Stomach (tissue), 9 donors: Measurements from ENCODE around the gene SDSL. TPM values are rescaled to one million over a fixed set of nuclear protein-coding genes. Genes with fewer than 3 reads are reported as not detected.

Experiments
- DNase-seq, 2 donors: peaks; one replicate each; pipeline versions ENCODE4 v3.0.0 to v3.0.0-alpha.2; 2013 to 2019
- H3K27ac ChIP-seq, 5 donors: fragments of 200-600 bp in 4 of 5; sonication (generic) in 4 of 5; one replicate each; pipeline ENCODE4 v1.5.1; 2013 to 2019; ENCODE audit warnings: mild to moderate bottlenecking in 1 of 5, moderate library complexity in 1 of 5
- H3K27me3 ChIP-seq, 3 donors: fragments of 200-600 bp; sonication (generic); one replicate each; pipeline ENCODE4 v1.5.1; 2017 to 2019; ENCODE audit warnings: mixed run types in 1 of 3
- H3K36me3 ChIP-seq, 4 donors: fragments of 200-600 bp; sonication (generic); 1 replicate in 3 of 4; 2 replicates in 1 of 4; pipeline ENCODE4 v1.5.1; 2016 to 2019
- H3K4me1 ChIP-seq, 4 donors: fragments of 200-600 bp; sonication (generic); one replicate each; pipeline ENCODE4 v1.5.1; 2016 to 2019
- H3K4me3 ChIP-seq, 4 donors: fragments of 200-600 bp; sonication (generic) in 3 of 4; one replicate each; pipeline ENCODE4 v1.5.1; 2016 to 2019; ENCODE audit warnings: mild to moderate bottlenecking in 1 of 4
- H3K9me3 ChIP-seq, 4 donors: fragments of 200-600 bp; sonication (generic); one replicate each; pipeline ENCODE4 v1.5.1; 2016 to 2019
- CTCF ChIP-seq, 7 experiments: fragments of 450-650 bp in 4 of 7; fragments of 200-600 bp in 3 of 7; sonication (generic) in 3 of 7; IDR thresholded peaks; one replicate each; pipeline ENCODE4 v1.5.1; 2016 to 2019; ENCODE audit warnings: antibody characterized with exemption in 7 of 7, control low read depth in 2 of 7, mild to moderate bottlenecking in 1 of 7
- EP300 ChIP-seq: sonication (generic); formaldehyde crosslinking; IDR thresholded peaks from one replicate; pipeline ENCODE4 v1.6.1; 2017; ENCODE audit warnings: antibody characterized with exemption
- POLR2A ChIP-seq, 4 donors: fragments of 450-650 bp; IDR thresholded peaks; one replicate each; pipeline ENCODE4 v1.6.1; 2016; ENCODE audit warnings: antibody characterized with exemption in 4 of 4, control low read depth in 2 of 4, mild to moderate bottlenecking in 1 of 4, moderate library complexity in 1 of 4
- POLR2AphosphoS5 ChIP-seq, 3 donors: sonication (generic); formaldehyde crosslinking; IDR thresholded peaks; one replicate each; pipeline ENCODE4 v1.6.1; 2016; ENCODE audit warnings: antibody characterized with exemption in 3 of 3
- WGBS, 5 donors: extraction: QIAGEN DNeasy Blood & Tissue Kit in 3 of 5; methylation state at CpG; one replicate each; pipeline versions ENCODE4 v1.1.5 to v1.1.7; 2013 to 2018; 5-methylcytosine and 5-hydroxymethylcytosine counted together
- intact Hi-C: fragments of 100-400 bp; cut with DNase I; formaldehyde crosslinking; loops from one replicate; pipeline ENCODE4 v1.15.1; 2023; ENCODE audit warnings: low total_unique reads
- polyA plus RNA-seq, 3 donors: library from polyadenylated mRNA; stranded (reverse); fragments of 200-250 nt; gene quantifications; one replicate each; pipeline ENCODE4 v1.2.3, GENCODE V29; 2013
- total RNA-seq, 5 donors: library from RNA; depleted of rRNA; stranded (reverse); fragments of >200 nt; gene quantifications; one replicate each; pipeline versions ENCODE4 v1.1.0 to v1.2.3, GENCODE V29; 2014 to 2016
- donor health status: healthy with polysubstance abuse.
- donor health status: Bipolar disorder and iron deficiency.
- donor health status: healthy.

Gene SDSL
- total and polyA plus RNA-seq, 8 donors: 5.9 to 27.2 (median 15.1) TPM; not detected in 2

GRCh38 chr12:113374823-113375428 lies 47.3 kb upstream of the SDSL start:
- Histone ChIP-seq H3K9me3 (no peaks in the 10 kb centered on the region), H3K4me1 (no peaks in the 10 kb centered on the region), H3K27me3 (no peaks in the 10 kb centered on the region), H3K36me3 (peaks cover 14 to 94% (median 90%) of the 10 kb centered on the region in 4 donors), H3K27ac (no peak overlapping the region), H3K4me3 (no peak overlapping the region)
- WGBS, 5 donors: 72 to 96% (median 91%) methylated on average over 2 to 4 of the region's 4 CpGs
- intact Hi-C loops: no loop called here
- DNase-seq: no peak
- TF ChIP-seq CTCF (IDR thresholded peaks at IDR 0.05) (no peak), EP300 (no peak), POLR2AphosphoS5 (IDR thresholded peaks at IDR 0.05) (no peak), POLR2A (IDR thresholded peaks at IDR 0.05) (no peak)

GRCh38 chr12:113378291-113378690 lies 43.9 kb upstream of the SDSL start:
- 77 to 94% (median 91%) methylated on average over 3 of the region's 3 CpGs for WGBS, 5 donors
- Histone ChIP-seq H3K4me1 (no peaks in the 10 kb centered on the region), H3K27ac (no peak overlapping the region), H3K36me3 (peaks cover 22 to 98% (median 92%) of the 10 kb centered on the region in 4 donors), H3K9me3 (no peaks in the 10 kb centered on the region), H3K27me3 (no peaks in the 10 kb centered on the region), H3K4me3 (no peak overlapping the region)
- intact Hi-C loops: no loop called here
- no peak for TF ChIP-seq POLR2A (IDR thresholded peaks at IDR 0.05)
- no peak for TF ChIP-seq EP300
- TF ChIP-seq CTCF (IDR thresholded peaks at IDR 0.05): no peak
- no peak for TF ChIP-seq POLR2AphosphoS5 (IDR thresholded peaks at IDR 0.05)
- DNase-seq: no peak

GRCh38 chr12:113381220-113381619 lies 41.0 kb upstream of the SDSL start:
- WGBS, 5 donors: 78 to 88% (median 82%) methylated on average over 11 of the region's 11 CpGs

GRCh38 chr12:113382206-113382605 lies 40.0 kb upstream of the SDSL start:
- WGBS, 5 donors: 94 to 97% (median 97%) methylated on average over 4 of the region's 4 CpGs
- H3K4me3 ChIP-seq: no peak overlapping the region
- TF ChIP-seq EP300 (no peak), POLR2AphosphoS5 (IDR thresholded peaks at IDR 0.05) (no peak), POLR2A (IDR thresholded peaks at IDR 0.05) (no peak), CTCF (IDR thresholded peaks at IDR 0.05) (no peak)
- peaks cover 29 to 98% (median 91%) of the 10 kb centered on the region in 4 donors for H3K36me3 ChIP-seq
- H3K27ac ChIP-seq: no peak overlapping the region
- DNase-seq: no peak
- H3K9me3 ChIP-seq: no peaks in the 10 kb centered on the region
- H3K27me3 ChIP-seq: no peaks in the 10 kb centered on the region
- no peaks in the 10 kb centered on the region for H3K4me1 ChIP-seq
- intact Hi-C loops: no loop called here

More at GRCh38 chr12:113381220-113381619, 41.0 kb upstream of the SDSL start:
- Histone ChIP-seq H3K27me3 (no peaks in the 10 kb centered on the region), H3K36me3 (peaks cover 23 to 98% (median 91%) of the 10 kb centered on the region in 4 donors), H3K9me3 (no peaks in the 10 kb centered on the region), H3K27ac (no peak overlapping the region), H3K4me1 (no peaks in the 10 kb centered on the region), H3K4me3 (no peak overlapping the region)
- intact Hi-C loops: no loop called here
- no peak for DNase-seq
- TF ChIP-seq POLR2AphosphoS5 (IDR thresholded peaks at IDR 0.05) (no peak), EP300 (no peak), POLR2A (IDR thresholded peaks at IDR 0.05) (no peak), CTCF (IDR thresholded peaks at IDR 0.05) (no peak)
